BJ (cell line): ENCODE results near the gene ADGRD2. TPM values are rescaled to one million over a fixed set of nuclear protein-coding genes. Genes with fewer than 3 reads are reported as not detected.
"Not testable (repeated sequence)": the region's sequence is repeated elsewhere in the genome, so short reads cannot be mapped to it uniquely, and the experiment has no call there.

Experiments
- CTCF ChIA-PET: fragments of 350-600 bp; formaldehyde crosslinking; extraction: SDS; loops from one replicate; lab custom pipeline; 2021; ENCODE audit warnings: antibody characterized with exemption, inconsistent platforms; lab: Yijun Ruan, JAX
- POLR2A ChIA-PET: fragments of 300-600 bp; sonication (Branson Sonifier 250); formaldehyde crosslinking; extraction: SDS; loops from one replicate; lab custom pipeline; 2021; ENCODE audit warnings: antibody characterized with exemption; lab: Charles Lee
- DNase-seq: peaks from one replicate; pipeline ENCODE4 v3.0.0-alpha.2; 2011; ENCODE audit warnings: low read depth
- H3K27me3 ChIP-seq: 2 replicates; pipeline ENCODE4 v1.6.0; 2011; ENCODE audit warnings: low read length; ENCODE audit not compliant: control insufficient read depth, insufficient read depth
- H3K36me3 ChIP-seq: 2 replicates; pipeline ENCODE4 v1.5.1; 2011; ENCODE audit warnings: low read length; ENCODE audit not compliant: control insufficient read depth, insufficient read depth
- H3K4me3 ChIP-seq: 2 replicates; pipeline ENCODE4 v1.5.1; 2011; ENCODE audit warnings: low read depth, mild to moderate bottlenecking, control low read depth, low read length
- CTCF ChIP-seq: IDR thresholded peaks from 2 replicates; pipeline ENCODE4 v1.5.1; 2011; ENCODE audit warnings: low read depth, mild to moderate bottlenecking, control low read depth, inconsistent platforms, low read length, moderate library complexity; ENCODE audit not compliant: insufficient read depth
- polyA plus RNA-seq: library from polyadenylated mRNA; depleted of rRNA; stranded (reverse); fragments of >200 nt; gene quantifications from 2 replicates; pipeline ENCODE4 v1.2.3, GENCODE V29; 2011

Gene ADGRD2
- polyA plus RNA-seq, 1 experiment: not detected

GRCh38 chr9:124415852-124416484 lies 34.3 kb upstream of the ADGRD2 start:
- ChIA-PET POLR2A (no interaction called here), CTCF (interaction anchor here (2.2 to 9.7 kb wide), 2 partner anchors 15 to 120 kb away, joined by 8 to 130 read pairs; no protein-coding TSS in a partner anchor)
- Histone ChIP-seq H3K4me3 (peak overlapping the region; percentile 77), H3K36me3 (peaks cover 1% of the 10 kb centered on the region; the same call in 1 of the 2 replicates), H3K27me3 (no peaks in the 10 kb centered on the region)
- DNase-seq: no peak
- no peak for TF ChIP-seq CTCF

GRCh38 chr9:124419832-124420489 lies 30.3 kb upstream of the ADGRD2 start:
- Histone ChIP-seq H3K27me3 (peaks cover 12% of the 10 kb centered on the region), H3K4me3 (no peak overlapping the region), H3K36me3 (no peaks in the 10 kb centered on the region)
- ChIA-PET CTCF (interaction anchor here (0.6 to 9.7 kb wide), 15 partner anchors 9 to 292 kb away, joined by 3 to 130 read pairs (median 3); no protein-coding TSS in a partner anchor), POLR2A (no interaction called here)
- DNase-seq: no peak
- no peak for TF ChIP-seq CTCF

- no peaks in the 10 kb centered on the region for H3K36me3 ChIP-seq
- ChIA-PET POLR2A (no interaction called here), CTCF (interaction anchor here (0.9 to 9.7 kb wide), 6 partner anchors 21 to 192 kb away, joined by 3 to 130 read pairs (median 4); no protein-coding TSS in a partner anchor)
- no peak for TF ChIP-seq CTCF
- H3K4me3 ChIP-seq: no peak overlapping the region
- peaks cover 12% of the 10 kb centered on the region for H3K27me3 ChIP-seq
- no peak for DNase-seq
Observed at GRCh38 chr9:124420991-124421543, 29.2 kb upstream of the ADGRD2 start.

- ChIA-PET CTCF (interaction anchor here (0.6 to 1.4 kb wide), 2 partner anchors 11 to 238 kb away, joined by 3 to 4 read pairs; no protein-coding TSS in a partner anchor), POLR2A (no interaction called here)
- Histone ChIP-seq H3K4me3 (no peak overlapping the region), H3K27me3 (peaks cover 12% of the 10 kb centered on the region), H3K36me3 (no peaks in the 10 kb centered on the region)
- no peak for DNase-seq
- no peak for TF ChIP-seq CTCF
Observed at GRCh38 chr9:124423155-124423554, 27.1 kb upstream of the ADGRD2 start.

GRCh38 chr9:124423591-124423990 lies 26.7 kb upstream of the ADGRD2 start:
- DNase-seq: no peak
- H3K36me3 ChIP-seq: no peaks in the 10 kb centered on the region
- H3K4me3 ChIP-seq: no peak overlapping the region
- CTCF ChIA-PET: interaction anchor here (0.6 to 1.4 kb wide), 3 partner anchors 9 to 237 kb away, joined by 3 to 4 read pairs (median 3); no protein-coding TSS in a partner anchor
- POLR2A ChIA-PET: no interaction called here
- no peak for TF ChIP-seq CTCF
- peaks cover 12% of the 10 kb centered on the region for H3K27me3 ChIP-seq

GRCh38 chr9:124425733-124426132 lies 24.5 kb upstream of the ADGRD2 start:
- DNase-seq, H3K36me3 ChIP-seq, H3K4me3 ChIP-seq, POLR2A ChIA-PET: not testable (repeated sequence)
- peaks cover 12% of the 10 kb centered on the region for H3K27me3 ChIP-seq
- CTCF ChIA-PET: interaction anchor here (1.7 kb wide), 1 partner anchor 111 kb away, joined by 4 read pairs; no protein-coding TSS in a partner anchor
